Upper lobe of left lung (tissue), 6 donors: ENCODE results near the gene ATP10B. TPM values are rescaled to one million over a fixed set of nuclear protein-coding genes. Genes with fewer than 3 reads are reported as not detected.

ENCODE experiments used
- ATAC-seq, 2 donors: fragments of 200-7000 bp; cut with Tn5 transposase; one replicate each; pipeline ENCODE4 v1.9.1; 2022; ENCODE audit warnings: mild to moderate bottlenecking in 2 of 2, moderate library complexity in 2 of 2; ENCODE audit not compliant: low FRiP score in 2 of 2
- DNase-seq, 2 donors: peaks; one replicate each; pipeline ENCODE4 v3.0.0-alpha.2; 2019 to 2020
- H3K27ac ChIP-seq, 4 donors: fragments of 200-600 bp; sonication (generic); one replicate each; pipeline ENCODE4 v1.5.1; 2016 to 2019
- H3K27me3 ChIP-seq, 4 donors: fragments of 200-600 bp; sonication (generic); one replicate each; pipeline ENCODE4 v1.5.1; 2017 to 2019
- H3K36me3 ChIP-seq, 4 donors: fragments of 200-600 bp; sonication (generic); one replicate each; pipeline ENCODE4 v1.5.1; 2016 to 2019
- H3K4me1 ChIP-seq, 4 donors: fragments of 200-600 bp; sonication (generic); one replicate each; pipeline ENCODE4 v1.5.1; 2018 to 2019
- H3K4me3 ChIP-seq, 4 donors: fragments of 200-600 bp; sonication (generic); one replicate each; pipeline ENCODE4 v1.5.1; 2017 to 2019; ENCODE audit warnings: mild to moderate bottlenecking in 2 of 4, moderate library complexity in 1 of 4
- H3K9me3 ChIP-seq, 4 donors: fragments of 200-600 bp; sonication (generic); one replicate each; pipeline ENCODE4 v1.5.1; 2018 to 2019
- EP300 ChIP-seq, 4 donors: sonication (generic); formaldehyde crosslinking; IDR thresholded peaks; one replicate each; pipeline ENCODE4 v1.5.1; 2017; ENCODE audit warnings: antibody characterized with exemption in 4 of 4, control low read depth in 2 of 4
- POLR2A ChIP-seq, 4 donors: fragments of 450-650 bp; IDR thresholded peaks; one replicate each; pipeline ENCODE4 v1.5.1; 2016 to 2017; ENCODE audit warnings: antibody characterized with exemption in 4 of 4, mild to moderate bottlenecking in 2 of 4
- POLR2AphosphoS5 ChIP-seq, 2 donors: sonication (generic); formaldehyde crosslinking; IDR thresholded peaks; one replicate each; pipeline ENCODE4 v1.5.1; 2017; ENCODE audit warnings: antibody characterized with exemption in 2 of 2
- WGBS, 2 donors: methylation state at CpG; one replicate each; pipeline ENCODE4 v1.1.5; 2017 to 2018; 5-methylcytosine and 5-hydroxymethylcytosine counted together
- total RNA-seq, 6 donors: library from RNA; depleted of rRNA in 4 of 6; stranded (reverse); fragments of >200 nt in 4 of 6; gene quantifications; one replicate each; pipeline versions ENCODE4 v1.1.0 to v1.2.1, GENCODE V29; 2016 to 2021
- TF ChIP-seq, protein P1 (sequence below), 6 experiments: fragments of 450-650 bp in 4 of 6; fragments of 200-600 bp in 2 of 6; sonication (generic) in 2 of 6; IDR thresholded peaks; one replicate each; pipeline ENCODE4 v1.5.1; 2016 to 2019; ENCODE audit warnings: antibody characterized with exemption in 6 of 6
- donor health status: DM: no; HTN: no; CAD: no; lungs with moderate emphysema.
- donor health status: DM: no; HTN: yes; CAD: no; lungs with severe emphysema.

The ATP10B gene
- total RNA-seq, 6 donors from 2014 or later, result under 0.01 to 0.30 (median 0.09) TPM; not detected in 1

DNA sequence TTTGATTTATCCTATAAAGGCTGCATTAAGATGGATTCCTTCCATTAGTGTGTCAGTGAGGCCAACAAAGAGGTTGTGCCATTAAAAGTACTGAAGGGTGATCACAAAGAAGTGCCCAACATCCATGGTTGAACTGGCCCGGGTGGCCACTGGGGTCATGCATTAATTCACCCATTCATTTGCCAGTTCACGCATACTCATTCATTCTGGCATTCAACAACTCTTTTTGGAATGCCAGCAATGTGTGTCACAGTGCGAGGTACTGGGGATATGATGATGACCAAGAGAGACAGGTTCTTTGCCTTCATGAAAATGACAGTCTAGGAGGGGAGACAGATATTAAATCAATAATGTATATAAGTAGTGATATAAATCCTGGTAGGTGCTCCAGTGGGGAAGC, 337.1 kb downstream of the ATP10B start:
- no peak for ATAC-seq
- Histone ChIP-seq H3K4me3 (no peak overlapping the region), H3K4me1 (no peaks in the 10 kb centered on the region), H3K27ac (no peak overlapping the region), H3K27me3 (no peaks in the 10 kb centered on the region), H3K36me3 (no peaks in the 10 kb centered on the region), H3K9me3 (no peaks in the 10 kb centered on the region)
- TF ChIP-seq POLR2A (IDR thresholded peaks at IDR 0.05) (no peak), EP300 (IDR thresholded peaks at IDR 0.05) (no peak), POLR2AphosphoS5 (IDR thresholded peaks at IDR 0.05) (no peak)
- TF ChIP-seq, protein P1, sequence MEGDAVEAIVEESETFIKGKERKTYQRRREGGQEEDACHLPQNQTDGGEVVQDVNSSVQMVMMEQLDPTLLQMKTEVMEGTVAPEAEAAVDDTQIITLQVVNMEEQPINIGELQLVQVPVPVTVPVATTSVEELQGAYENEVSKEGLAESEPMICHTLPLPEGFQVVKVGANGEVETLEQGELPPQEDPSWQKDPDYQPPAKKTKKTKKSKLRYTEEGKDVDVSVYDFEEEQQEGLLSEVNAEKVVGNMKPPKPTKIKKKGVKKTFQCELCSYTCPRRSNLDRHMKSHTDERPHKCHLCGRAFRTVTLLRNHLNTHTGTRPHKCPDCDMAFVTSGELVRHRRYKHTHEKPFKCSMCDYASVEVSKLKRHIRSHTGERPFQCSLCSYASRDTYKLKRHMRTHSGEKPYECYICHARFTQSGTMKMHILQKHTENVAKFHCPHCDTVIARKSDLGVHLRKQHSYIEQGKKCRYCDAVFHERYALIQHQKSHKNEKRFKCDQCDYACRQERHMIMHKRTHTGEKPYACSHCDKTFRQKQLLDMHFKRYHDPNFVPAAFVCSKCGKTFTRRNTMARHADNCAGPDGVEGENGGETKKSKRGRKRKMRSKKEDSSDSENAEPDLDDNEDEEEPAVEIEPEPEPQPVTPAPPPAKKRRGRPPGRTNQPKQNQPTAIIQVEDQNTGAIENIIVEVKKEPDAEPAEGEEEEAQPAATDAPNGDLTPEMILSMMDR (IDR thresholded peaks at IDR 0.05), result no peak
- 87 to 93% methylated on average over 3 of the region's 3 CpGs for WGBS, 2 donors
- no peak for DNase-seq

DNA sequence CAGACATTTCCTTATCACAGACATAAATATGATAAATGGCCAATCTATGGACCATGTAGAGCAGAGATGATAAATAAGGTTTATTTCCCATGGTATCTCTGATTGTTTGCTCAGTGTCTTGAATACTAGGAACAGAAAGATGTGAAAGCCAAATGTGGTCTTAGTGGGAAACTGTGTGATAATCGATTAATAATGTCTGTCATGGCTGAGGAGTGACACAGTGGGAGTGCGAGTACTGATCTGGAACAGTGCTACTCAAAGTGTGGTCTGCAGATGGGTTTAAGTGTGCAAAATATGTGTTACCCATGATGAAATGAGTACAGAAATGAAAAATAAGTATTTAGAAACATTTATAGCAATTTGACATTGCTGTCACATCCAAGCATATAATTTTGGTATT, 337.8 kb downstream of the ATP10B start:
- no peaks in the 10 kb centered on the region for H3K27me3 ChIP-seq
- no peak for TF ChIP-seq EP300 (IDR thresholded peaks at IDR 0.05)
- TF ChIP-seq POLR2A (IDR thresholded peaks at IDR 0.05), result no peak
- no peak for TF ChIP-seq POLR2AphosphoS5 (IDR thresholded peaks at IDR 0.05)
- TF ChIP-seq, protein P1 (IDR thresholded peaks at IDR 0.05), result no peak
- ATAC-seq (no peak), DNase-seq (no peak)
- no peaks in the 10 kb centered on the region for H3K36me3 ChIP-seq
- H3K27ac ChIP-seq, result no peak overlapping the region
- H3K9me3 ChIP-seq, result no peaks in the 10 kb centered on the region
- no peak overlapping the region for H3K4me3 ChIP-seq
- no peaks in the 10 kb centered on the region for H3K4me1 ChIP-seq
- WGBS, 2 donors, result 81 to 95% methylated on average over 2 of the region's 2 CpGs

DNA sequence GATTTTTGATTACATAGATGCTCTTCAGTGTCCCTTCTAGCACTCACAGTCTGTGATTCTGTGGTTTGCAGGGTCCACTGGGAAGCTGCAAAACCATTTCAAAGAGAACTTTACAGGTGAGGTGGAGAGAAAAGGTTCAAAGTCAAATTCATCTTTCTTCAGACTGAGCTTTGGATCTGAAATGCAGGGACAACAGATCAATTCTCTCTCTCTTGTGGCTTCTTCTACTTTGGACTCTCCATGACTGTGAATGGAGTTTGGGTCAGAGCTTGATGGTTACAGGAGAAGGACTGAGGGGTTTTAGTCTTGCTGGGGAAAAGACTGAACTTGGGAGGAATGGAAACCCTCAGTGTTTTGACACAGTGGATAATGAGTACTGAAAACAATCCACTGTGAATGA, 338.5 kb downstream of the ATP10B start:
- TF ChIP-seq EP300 (IDR thresholded peaks at IDR 0.05) (no peak), POLR2AphosphoS5 (IDR thresholded peaks at IDR 0.05) (no peak), POLR2A (IDR thresholded peaks at IDR 0.05) (no peak)
- TF ChIP-seq, protein P1 (IDR thresholded peaks at IDR 0.05), result no peak
- no peak for DNase-seq
- Histone ChIP-seq H3K27me3 (no peaks in the 10 kb centered on the region), H3K4me3 (no peak overlapping the region), H3K27ac (no peak overlapping the region), H3K4me1 (peaks cover 0 to 6% (median 3%) of the 10 kb centered on the region in 4 donors), H3K36me3 (no peaks in the 10 kb centered on the region), H3K9me3 (no peaks in the 10 kb centered on the region)
- no peak for ATAC-seq
